SH-SY5Y (cell line): ENCODE data around the gene PALM.

Experiments
- GATA2 ChIP-seq: IDR thresholded peaks from 2 replicates; pipeline ENCODE4 v1.6.1; 2011; ENCODE audit warnings: mild to moderate bottlenecking, low read depth, low read length
- GATA3 ChIP-seq: IDR thresholded peaks from 2 replicates; pipeline ENCODE4 v1.6.1; 2011; ENCODE audit warnings: low read depth, mild to moderate bottlenecking, low read length, moderate library complexity

DNA sequence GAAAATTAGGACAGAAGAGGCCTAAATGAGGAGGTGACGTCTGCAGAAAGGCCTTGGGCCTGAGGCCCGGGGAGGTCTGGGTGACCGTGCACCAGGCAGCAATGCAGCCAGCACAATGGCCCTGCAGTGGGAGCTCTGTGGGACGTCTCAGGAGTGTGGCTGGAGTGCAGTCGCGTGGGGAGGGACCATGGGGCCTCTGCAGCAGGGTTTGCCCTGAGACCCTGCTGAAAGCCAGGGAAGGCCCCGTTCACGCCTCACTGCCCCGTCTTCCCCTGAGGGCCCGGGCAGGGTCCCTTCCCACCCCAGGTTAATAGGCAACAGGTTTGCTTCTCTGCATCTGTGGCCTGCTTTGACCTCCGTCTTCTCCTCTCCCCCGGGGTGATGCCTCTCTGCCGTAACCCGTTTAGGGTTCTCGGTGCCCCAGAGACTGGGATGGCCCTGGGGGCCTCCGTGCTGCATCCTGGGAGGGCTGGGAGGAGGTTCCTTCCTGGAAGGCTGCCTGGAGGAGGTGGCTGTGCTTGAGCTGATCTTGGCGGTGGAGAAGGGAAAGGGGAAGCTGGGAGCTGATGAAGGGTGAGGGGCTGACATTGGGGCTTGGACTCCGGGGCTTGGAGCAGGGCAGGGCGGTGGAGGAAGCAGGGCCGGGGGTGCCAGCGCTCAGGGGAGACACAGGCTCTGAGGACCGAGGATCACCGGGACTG is 9.7 kb downstream of the PALM start:
- no peak for TF ChIP-seq GATA2
- no peak for TF ChIP-seq GATA3
